GM21723 (cell line): ENCODE measurements around the gene RFX2.
"Not testable (repeated sequence)": the region's sequence is repeated elsewhere in the genome, so short reads cannot be mapped to it uniquely, and the experiment has no call there.

ENCODE experiments used
- ATAC-seq: cut with Tn5 transposase; IDR thresholded peaks from one replicate; pipeline ENCODE4 v1.9.1; 2021; ENCODE audit warnings: mild to moderate bottlenecking, moderate library complexity; ENCODE audit not compliant: unreplicated experiment

RFX2 gene

GRCh38 chr19:5974721-5975387 lies 135.4 kb downstream of the RFX2 start:
- no peak for ATAC-seq

- ATAC-seq, result no peak
Measured at GRCh38 chr19:5973867-5974635, 136.2 kb downstream of the RFX2 start.

- ATAC-seq, result no peak
Measured at GRCh38 chr19:5973376-5973775, 136.9 kb downstream of the RFX2 start.

GRCh38 chr19:5972355-5972731 lies 138.0 kb downstream of the RFX2 start:
- ATAC-seq, result no peak

GRCh38 chr19:5971714-5972354 lies 138.5 kb downstream of the RFX2 start:
- no peak for ATAC-seq

- ATAC-seq, result no peak
Measured at GRCh38 chr19:5969476-5969875, 140.8 kb downstream of the RFX2 start.

- no peak for ATAC-seq
Measured at GRCh38 chr19:5968431-5969373, 141.6 kb downstream of the RFX2 start.

- no peak for ATAC-seq
Measured at GRCh38 chr19:5967994-5968430, 142.3 kb downstream of the RFX2 start.

- no peak for ATAC-seq
Measured at GRCh38 chr19:5967571-5967970, 142.7 kb downstream of the RFX2 start.

GRCh38 chr19:5966941-5967340 lies 143.4 kb downstream of the RFX2 start:
- ATAC-seq, result no peak

- no peak for ATAC-seq
Measured at GRCh38 chr19:5966215-5966614, 144.1 kb downstream of the RFX2 start.

- no peak for ATAC-seq
Measured at GRCh38 chr19:5964816-5965565, 145.3 kb downstream of the RFX2 start.

- ATAC-seq, result no peak
Measured at GRCh38 chr19:5963855-5964254, 146.4 kb downstream of the RFX2 start.

- ATAC-seq, result not testable (repeated sequence)
Measured at GRCh38 chr19:5963259-5963658, 147.0 kb downstream of the RFX2 start.

GRCh38 chr19:5961969-5962945 lies 148.0 kb downstream of the RFX2 start:
- no peak for ATAC-seq

GRCh38 chr19:5961641-5961968 lies 148.7 kb downstream of the RFX2 start:
- ATAC-seq, result not testable (repeated sequence)

- no peak for ATAC-seq
Measured at GRCh38 chr19:5960005-5961001, 150.0 kb downstream of the RFX2 start.
